H9 (cell line): ENCODE measurements around the gene ACP6. TPM values are rescaled to one million over a fixed set of nuclear protein-coding genes. Genes with fewer than 3 reads are reported as not detected.

Source experiments
- DNase-seq: peaks from one replicate; pipeline ENCODE4 v3.0.0-alpha.2; 2017
- H2AFZ ChIP-seq: one replicate; pipeline ENCODE4 v1.6.1; 2013; ENCODE audit warnings: mild to moderate bottlenecking, low read length, control low read depth, moderate library complexity
- H2AK5ac ChIP-seq: 2 replicates; pipeline ENCODE4 v1.6.1; 2013; ENCODE audit warnings: low read length, control low read depth, mixed read lengths; ENCODE audit not compliant: insufficient read length
- H2BK120ac ChIP-seq: one replicate; pipeline ENCODE4 v1.6.1; 2013; ENCODE audit warnings: low read depth, mild to moderate bottlenecking, low read length, control low read depth, inconsistent platforms; ENCODE audit not compliant: poor library complexity, severe bottlenecking
- H2BK12ac ChIP-seq: 2 replicates; pipeline ENCODE4 v1.6.1; 2013; ENCODE audit warnings: low read length, control low read depth, mixed read lengths, low read depth; ENCODE audit not compliant: insufficient read length
- H2BK15ac ChIP-seq: 2 replicates; pipeline ENCODE4 v1.6.1; 2013; ENCODE audit warnings: low read depth, low read length, control low read depth
- H2BK20ac ChIP-seq: one replicate; pipeline ENCODE4 v1.6.1; 2013; ENCODE audit warnings: low read depth, mild to moderate bottlenecking, low read length, control low read depth, inconsistent platforms; ENCODE audit not compliant: poor library complexity, severe bottlenecking
- H2BK5ac ChIP-seq: 2 replicates; pipeline ENCODE4 v1.6.1; 2013; ENCODE audit warnings: low read length, control low read depth, mixed read lengths; ENCODE audit not compliant: insufficient read length
- H3K14ac ChIP-seq: 2 replicates; pipeline ENCODE4 v1.6.1; 2013; ENCODE audit warnings: low read length, control low read depth; ENCODE audit not compliant: insufficient read depth
- H3K18ac ChIP-seq: 2 replicates; pipeline ENCODE4 v1.6.1; 2013; ENCODE audit warnings: low read depth, mild to moderate bottlenecking, mixed read lengths, low read length, control low read depth; ENCODE audit not compliant: insufficient read length
- H3K23ac ChIP-seq: 2 replicates; pipeline ENCODE4 v1.6.1; 2013; ENCODE audit warnings: low read length, control low read depth, mixed read lengths, low read depth; ENCODE audit not compliant: insufficient read length
- H3K23me2 ChIP-seq: 2 replicates; pipeline ENCODE4 v1.6.1; 2013; ENCODE audit warnings: low read depth, mild to moderate bottlenecking, mixed read lengths, low read length, control low read depth; ENCODE audit not compliant: insufficient read length, poor library complexity, severe bottlenecking
- H3K27ac ChIP-seq: 2 replicates; pipeline ENCODE4 v1.5.1; 2013; ENCODE audit warnings: low read length, control low read depth, mixed read lengths, low read depth; ENCODE audit not compliant: insufficient read length
- H3K27me3 ChIP-seq: 2 replicates; pipeline ENCODE4 v1.6.1; 2013; ENCODE audit warnings: low read length, control low read depth, inconsistent platforms; ENCODE audit not compliant: insufficient read depth
- H3K4ac ChIP-seq: 2 replicates; pipeline ENCODE4 v1.6.1; 2013; ENCODE audit warnings: low read depth, mild to moderate bottlenecking, control low read depth, inconsistent platforms, low read length, moderate library complexity
- H3K4me1 ChIP-seq: 2 replicates; pipeline ENCODE4 v1.6.1; 2013; ENCODE audit warnings: low read length, control low read depth, inconsistent platforms; ENCODE audit not compliant: insufficient read depth
- H3K4me2 ChIP-seq: 2 replicates; pipeline ENCODE4 v1.6.1; 2013; ENCODE audit warnings: low read length, control low read depth, mixed read lengths; ENCODE audit not compliant: insufficient read length, insufficient read depth
- H3K56ac ChIP-seq: 2 replicates; pipeline ENCODE4 v1.6.1; 2013; ENCODE audit warnings: low read depth, mild to moderate bottlenecking, mixed read lengths, low read length, control low read depth; ENCODE audit not compliant: insufficient read length
- H3K79me1 ChIP-seq: 2 replicates; pipeline ENCODE4 v1.6.1; 2013; ENCODE audit warnings: low read depth, mild to moderate bottlenecking, moderate library complexity, low read length, control low read depth, inconsistent platforms; ENCODE audit not compliant: insufficient read depth, poor library complexity, severe bottlenecking
- H3K79me2 ChIP-seq: 2 replicates; pipeline ENCODE4 v1.6.1; 2013; ENCODE audit warnings: low read length, control low read depth, inconsistent platforms; ENCODE audit not compliant: insufficient read depth
- H3K9ac ChIP-seq: 2 replicates; pipeline ENCODE4 v1.6.1; 2013; ENCODE audit warnings: low read length, control low read depth, mixed read lengths; ENCODE audit not compliant: insufficient read length; ENCODE audit errors: extremely low read depth
- H3K9me3 ChIP-seq: one replicate; pipeline ENCODE4 v1.6.1; 2013; ENCODE audit warnings: low read depth, low read length, inconsistent platforms; ENCODE audit not compliant: control insufficient read depth
- H3T11ph ChIP-seq: one replicate; pipeline ENCODE4 v1.6.1; 2013; ENCODE audit warnings: mild to moderate bottlenecking, low read length, control low read depth, inconsistent platforms
- H4K20me1 ChIP-seq: one replicate; pipeline ENCODE4 v1.6.1; 2013; ENCODE audit not compliant: control insufficient read depth, insufficient read length, insufficient read depth
- H4K5ac ChIP-seq: 2 replicates; pipeline ENCODE4 v1.6.1; 2013; ENCODE audit warnings: low read depth, mild to moderate bottlenecking, mixed read lengths, low read length, control low read depth; ENCODE audit not compliant: insufficient read length
- H4K8ac ChIP-seq: replicated peaks from 2 replicates; pipeline ENCODE4 v1.6.1; 2013; ENCODE audit warnings: low read length, control low read depth, mixed read lengths, low read depth; ENCODE audit not compliant: insufficient read length
- H4K91ac ChIP-seq: 2 replicates; pipeline ENCODE4 v1.6.1; 2013; ENCODE audit warnings: low read depth, mild to moderate bottlenecking, moderate library complexity, mixed read lengths, low read length, control low read depth; ENCODE audit not compliant: insufficient read length
- H3K27ac Mint-ChIP-seq, 3 experiments: 2 replicates in 2 of 3; 3 replicates in 1 of 3; pipeline ENCODE4 v1.8.0; 2020 to 2021; ENCODE audit warnings: mixed read lengths in 3 of 3, mild to moderate bottlenecking in 1 of 3, moderate library complexity in 1 of 3
- H3K27me3 Mint-ChIP-seq: 2 replicates; pipeline ENCODE4 v1.8.0; 2021; ENCODE audit warnings: low read depth, mild to moderate bottlenecking, moderate library complexity, mixed read lengths
- H3K36me3 Mint-ChIP-seq, 3 experiments: 2 replicates in 2 of 3; 3 replicates in 1 of 3; pipeline ENCODE4 v1.8.0; 2020 to 2021; ENCODE audit warnings: low read depth in 3 of 3, mixed read lengths in 3 of 3; ENCODE audit not compliant: insufficient read depth in 1 of 3
- H3K4me1 Mint-ChIP-seq, 2 experiments: 2 replicates each; pipeline ENCODE4 v1.8.0; 2020; ENCODE audit warnings: mixed read lengths in 2 of 2
- H3K4me3 Mint-ChIP-seq, 2 experiments: 2 replicates in 1 of 2; 3 replicates in 1 of 2; pipeline ENCODE4 v1.8.0; 2020 to 2021; ENCODE audit warnings: mild to moderate bottlenecking in 2 of 2, mixed read lengths in 2 of 2, moderate library complexity in 1 of 2
- H3K9me3 Mint-ChIP-seq, 2 experiments: 2 replicates in 1 of 2; 3 replicates in 1 of 2; pipeline ENCODE4 v1.8.0; 2020; ENCODE audit warnings: mild to moderate bottlenecking in 2 of 2, mixed read lengths in 2 of 2, moderate library complexity in 1 of 2
- WGBS: extraction: QIAGEN DNeasy Blood & Tissue Kit; methylation state at CpG from one replicate; pipeline ENCODE4 v1.1.7; 2013; ENCODE audit warnings: missing lambda C conversion rate, low lambda C conversion rate, mixed read lengths; ENCODE audit not compliant: insufficient read length; ENCODE audit errors: extremely low coverage; 5-methylcytosine and 5-hydroxymethylcytosine counted together
- total RNA-seq: library from RNA; stranded (reverse); gene quantifications from 2 replicates; pipeline ENCODE4 v1.2.1, GENCODE V29; 2021
- TF ChIP-seq, protein P1 (sequence below): fragments of 200-600 bp; sonication (generic); conservative IDR thresholded peaks from 3 replicates; pipeline ENCODE4 v1.8.0; 2021; ENCODE audit warnings: antibody characterized with exemption, mild to moderate bottlenecking

The ACP6 gene
- total RNA-seq, 1 experiment from 2014 or later, result 17.1 TPM

DNA sequence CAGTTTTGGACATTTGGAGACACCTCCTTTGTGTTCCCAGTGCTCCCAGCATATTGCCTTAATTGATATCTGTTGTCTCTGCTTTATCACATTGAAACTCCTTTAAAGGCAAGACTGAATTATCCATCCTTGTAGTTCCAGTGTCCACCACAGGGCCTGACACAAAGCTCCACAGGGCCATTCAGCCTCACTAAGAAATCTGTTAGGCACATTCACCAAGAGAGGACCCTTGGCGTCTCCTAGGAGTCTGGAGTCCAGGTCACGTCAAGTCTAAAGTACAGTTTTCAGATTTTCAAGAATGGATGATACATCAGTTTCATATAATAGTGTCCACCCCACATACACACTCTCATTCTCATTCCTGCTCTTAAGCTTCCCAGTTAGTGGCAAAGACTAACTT, 4.8 kb downstream of the ACP6 start:
- Histone ChIP-seq H2BK120ac (no peak overlapping the region), H4K91ac (no peak overlapping the region), H2BK15ac (no peak overlapping the region), H2AK5ac (no peak overlapping the region), H3K79me2 (no peaks in the 10 kb centered on the region), H3K14ac (no peak overlapping the region), H3K27me3 (no peaks in the 10 kb centered on the region), H3K56ac (no peak overlapping the region), H3K79me1 (no peaks in the 10 kb centered on the region), H2BK5ac (no peak overlapping the region), H4K8ac (no peak overlapping the region), H3K27ac (no peak overlapping the region), H3K4me2 (no peak overlapping the region), H3K4ac (no peak overlapping the region), H3T11ph (no peak overlapping the region), H3K9ac (no peak overlapping the region), H3K23ac (no peak overlapping the region), H3K23me2 (peaks cover 13% of the 10 kb centered on the region), H3K4me1 (no peaks in the 10 kb centered on the region; the same call in 1 of the 2 replicates), H2AFZ (no peak overlapping the region), H2BK20ac (no peak overlapping the region), H2BK12ac (no peak overlapping the region), H4K20me1 (no peaks in the 10 kb centered on the region), H4K5ac (no peak overlapping the region), H3K18ac (no peak overlapping the region), H3K9me3 (no peaks in the 10 kb centered on the region)
- Mint-ChIP-seq H3K4me1 (peaks cover 12 to 19% of the 10 kb centered on the region in 2 experiments), H3K27ac (0 out of 7 replicates have a peak overlapping the region, but pooled peaks of 1 of the 3 experiments have one; percentile 21), H3K27me3 (no peaks in the 10 kb centered on the region), H3K4me3 (no peak overlapping the region; a peak in 1 of 5 replicates), H3K36me3 (peaks cover 8 to 20% (median 19%) of the 10 kb centered on the region in 3 experiments; a peak in 6 of 7 replicates), H3K9me3 (peaks cover 9 to 12% of the 10 kb centered on the region in 2 experiments; a peak in 3 of 5 replicates)
- DNase-seq, result no peak
- TF ChIP-seq, protein P1, sequence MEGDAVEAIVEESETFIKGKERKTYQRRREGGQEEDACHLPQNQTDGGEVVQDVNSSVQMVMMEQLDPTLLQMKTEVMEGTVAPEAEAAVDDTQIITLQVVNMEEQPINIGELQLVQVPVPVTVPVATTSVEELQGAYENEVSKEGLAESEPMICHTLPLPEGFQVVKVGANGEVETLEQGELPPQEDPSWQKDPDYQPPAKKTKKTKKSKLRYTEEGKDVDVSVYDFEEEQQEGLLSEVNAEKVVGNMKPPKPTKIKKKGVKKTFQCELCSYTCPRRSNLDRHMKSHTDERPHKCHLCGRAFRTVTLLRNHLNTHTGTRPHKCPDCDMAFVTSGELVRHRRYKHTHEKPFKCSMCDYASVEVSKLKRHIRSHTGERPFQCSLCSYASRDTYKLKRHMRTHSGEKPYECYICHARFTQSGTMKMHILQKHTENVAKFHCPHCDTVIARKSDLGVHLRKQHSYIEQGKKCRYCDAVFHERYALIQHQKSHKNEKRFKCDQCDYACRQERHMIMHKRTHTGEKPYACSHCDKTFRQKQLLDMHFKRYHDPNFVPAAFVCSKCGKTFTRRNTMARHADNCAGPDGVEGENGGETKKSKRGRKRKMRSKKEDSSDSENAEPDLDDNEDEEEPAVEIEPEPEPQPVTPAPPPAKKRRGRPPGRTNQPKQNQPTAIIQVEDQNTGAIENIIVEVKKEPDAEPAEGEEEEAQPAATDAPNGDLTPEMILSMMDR, result peak; percentile 52
- no CpG with 5 or more reads among the region's 2 CpGs for WGBS
